Small intestine (tissue), 7 donors: Measurements from ENCODE around the gene PARD3. TPM values are rescaled to one million over a fixed set of nuclear protein-coding genes. Genes with fewer than 3 reads are reported as not detected.
"Not testable (repeated sequence)": the region's sequence is repeated elsewhere in the genome, so short reads cannot be mapped to it uniquely, and the experiment has no call there.

Experiments used
- DNase-seq, 2 donors: peaks; one replicate each; pipeline versions ENCODE4 v3.0.0 to v3.0.0-alpha.2; 2013
- FAIRE-seq: peaks from 2 replicates; lab custom pipeline; 2012; peaks lifted over from hg19 to GRCh38; lab: Jason Lieb, UNC
- H3K27ac ChIP-seq, 3 donors: one replicate each; pipeline ENCODE4 v1.5.1; 2013; ENCODE audit warnings: low read length in 2 of 3, mild to moderate bottlenecking in 2 of 3, control low read depth in 1 of 3, inconsistent platforms in 1 of 3, low read depth in 1 of 3, moderate library complexity in 1 of 3
- H3K27me3 ChIP-seq, 3 donors: one replicate each; pipeline ENCODE4 v1.6.1; 2013; ENCODE audit warnings: low read length in 3 of 3, inconsistent platforms in 1 of 3; ENCODE audit not compliant: control insufficient read depth in 3 of 3, insufficient read depth in 3 of 3
- H3K36me3 ChIP-seq, 3 donors: one replicate each; pipeline ENCODE4 v1.6.1; 2013; ENCODE audit warnings: low read length in 3 of 3, inconsistent platforms in 1 of 3, low read depth in 1 of 3, mild to moderate bottlenecking in 1 of 3, moderate library complexity in 1 of 3; ENCODE audit not compliant: control insufficient read depth in 3 of 3, insufficient read depth in 2 of 3
- H3K4me1 ChIP-seq, 3 donors: one replicate each; pipeline ENCODE4 v1.6.1; 2013; ENCODE audit warnings: low read length in 2 of 3, inconsistent platforms in 1 of 3, low read depth in 1 of 3, mild to moderate bottlenecking in 1 of 3, moderate library complexity in 1 of 3; ENCODE audit not compliant: control insufficient read depth in 3 of 3, insufficient read depth in 2 of 3
- H3K4me3 ChIP-seq, 3 donors: one replicate each; pipeline ENCODE4 v1.5.1; 2013; ENCODE audit warnings: low read length in 3 of 3, control low read depth in 1 of 3, inconsistent platforms in 1 of 3, low read depth in 1 of 3, mild to moderate bottlenecking in 1 of 3, moderate library complexity in 1 of 3
- H3K9me3 ChIP-seq, 2 donors: one replicate each; pipeline ENCODE4 v1.6.1; 2013; ENCODE audit warnings: low read depth in 1 of 2, low read length in 1 of 2; ENCODE audit not compliant: control insufficient read depth in 2 of 2, insufficient read depth in 1 of 2
- WGBS, 3 donors: extraction: QIAGEN DNeasy Blood & Tissue Kit; methylation state at CpG; one replicate each; pipeline ENCODE4 v1.1.7; 2013; 5-methylcytosine and 5-hydroxymethylcytosine counted together
- polyA plus RNA-seq, 4 donors: library from polyadenylated mRNA; stranded (reverse) in 3 of 4; unstranded in 1 of 4; fragments of 200-250 nt in 3 of 4; fragments of 120-200 nt in 1 of 4; gene quantifications; one replicate each; pipeline versions ENCODE4 v1.2.1 to v1.2.3, GENCODE V29; 2013
- donor health status: healthy with polysubstance abuse.
- donor health status: control.
- donor health status: control.
- donor health status: Bipolar disorder and iron deficiency.
- donor health status: healthy.

The PARD3 gene
- polyA plus RNA-seq, 4 donors = 14.3 to 24.3 (median 15.5) TPM

- Histone ChIP-seq H3K36me3 (no peaks in the 10 kb centered on the region), H3K4me3 (no peak overlapping the region), H3K27ac (no peak overlapping the region), H3K4me1 (no peaks in the 10 kb centered on the region), H3K9me3 (no peaks in the 10 kb centered on the region), H3K27me3 (no peaks in the 10 kb centered on the region)
- DNase-seq (no peak), FAIRE-seq (no peak)
- WGBS, 3 donors = 60 to 72% (median 67%) methylated on average over 5 of the region's 5 CpGs
Observed at GRCh38 chr10:34437906-34438305, 377.2 kb downstream of the PARD3 start.

DNA sequence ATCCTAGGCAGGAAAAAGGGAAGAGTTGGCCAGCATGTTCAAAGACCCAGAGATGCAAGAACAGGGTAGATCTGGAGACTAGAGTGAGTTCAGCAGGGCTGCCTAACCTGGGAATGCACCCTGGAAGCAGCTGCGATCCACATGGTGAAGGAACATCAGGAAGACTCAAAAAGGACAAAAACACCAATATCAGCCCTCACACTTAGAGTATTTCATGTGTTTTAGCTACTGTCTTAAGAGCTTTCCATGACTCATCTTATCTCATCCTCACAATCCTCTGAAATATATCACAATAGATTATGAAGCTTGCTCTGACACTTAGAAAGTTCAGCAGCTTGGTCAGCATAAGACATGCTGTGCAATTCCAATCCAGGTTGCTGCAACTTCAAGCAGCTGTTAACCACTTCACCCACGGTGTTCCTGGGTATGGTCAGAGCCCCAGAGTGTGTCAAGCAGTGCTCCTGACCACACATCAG lies 380.9 kb downstream of the PARD3 start:
- 61 to 63% (median 61%) methylated on average over 2 of the region's 2 CpGs for WGBS, 3 donors
- FAIRE-seq (no peak), DNase-seq (no peak)
- Histone ChIP-seq H3K4me3 (no peak overlapping the region), H3K27me3 (no peaks in the 10 kb centered on the region), H3K36me3 (no peaks in the 10 kb centered on the region), H3K9me3 (no peaks in the 10 kb centered on the region), H3K27ac (no peak overlapping the region), H3K4me1 (no peaks in the 10 kb centered on the region)

- H3K36me3 ChIP-seq = no peaks in the 10 kb centered on the region
- no peaks in the 10 kb centered on the region for H3K4me1 ChIP-seq
- no peak overlapping the region for H3K27ac ChIP-seq
- 76 to 90% (median 86%) methylated on average over 4 of the region's 4 CpGs for WGBS, 3 donors
- FAIRE-seq (no peak), DNase-seq (no peak)
- H3K9me3 ChIP-seq = no peaks in the 10 kb centered on the region
- H3K4me3 ChIP-seq = no peak overlapping the region
- no peaks in the 10 kb centered on the region for H3K27me3 ChIP-seq
Observed at GRCh38 chr10:34433241-34434076, 381.6 kb downstream of the PARD3 start.

GRCh38 chr10:34432589-34432988 lies 382.5 kb downstream of the PARD3 start:
- Histone ChIP-seq H3K36me3 (peaks cover 0 to 2% (median 0%) of the 10 kb centered on the region in 3 donors), H3K27ac (no peak overlapping the region), H3K27me3 (no peaks in the 10 kb centered on the region), H3K9me3 (peaks cover 0 to 3% of the 10 kb centered on the region in 2 donors), H3K4me3 (no peak overlapping the region), H3K4me1 (no peaks in the 10 kb centered on the region)
- DNase-seq = no peak
- no peak for FAIRE-seq

GRCh38 chr10:34430685-34431084 lies 384.4 kb downstream of the PARD3 start:
- DNase-seq = no peak
- peaks cover 0 to 4% (median 0%) of the 10 kb centered on the region in 3 donors for H3K36me3 ChIP-seq
- no peak overlapping the region for H3K4me3 ChIP-seq
- WGBS, 3 donors = 80 to 96% (median 92%) methylated on average over 3 of the region's 3 CpGs
- peaks cover 0 to 9% of the 10 kb centered on the region in 2 donors for H3K9me3 ChIP-seq
- H3K27me3 ChIP-seq = no peaks in the 10 kb centered on the region
- no peaks in the 10 kb centered on the region for H3K4me1 ChIP-seq
- FAIRE-seq = no peak
- H3K27ac ChIP-seq = no peak overlapping the region

GRCh38 chr10:34428501-34428900 lies 386.6 kb downstream of the PARD3 start:
- H3K27ac ChIP-seq = no peak overlapping the region
- FAIRE-seq = no peak
- no peak for DNase-seq
- 31 to 49% (median 32%) methylated on average over 3 of the region's 3 CpGs for WGBS, 3 donors
- peaks cover 0 to 4% (median 0%) of the 10 kb centered on the region in 3 donors for H3K36me3 ChIP-seq
- H3K9me3 ChIP-seq = peaks cover 0 to 9% of the 10 kb centered on the region in 2 donors
- no peaks in the 10 kb centered on the region for H3K27me3 ChIP-seq
- no peaks in the 10 kb centered on the region for H3K4me1 ChIP-seq
- no peak overlapping the region for H3K4me3 ChIP-seq

DNA sequence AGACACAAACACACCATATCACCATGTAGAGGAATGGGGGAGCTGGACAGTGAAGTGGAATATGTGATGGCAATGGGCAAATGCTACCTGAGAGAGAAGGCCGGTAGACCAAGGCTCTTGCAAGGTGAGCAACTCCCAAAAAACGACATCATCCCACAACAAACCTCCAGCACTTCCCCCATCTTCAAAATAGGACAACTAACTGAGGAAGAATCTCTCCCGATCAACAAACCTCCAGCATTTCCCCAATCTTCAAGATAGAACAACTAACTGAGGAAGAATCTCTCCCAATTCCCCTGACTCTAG lies 387.2 kb downstream of the PARD3 start:
- 76 to 95% (median 89%) methylated on average over 3 of the region's 3 CpGs for WGBS, 3 donors
- Histone ChIP-seq H3K4me3 (no peak overlapping the region), H3K4me1 (no peaks in the 10 kb centered on the region), H3K36me3 (peaks cover 0 to 4% (median 0%) of the 10 kb centered on the region in 3 donors), H3K27me3 (no peaks in the 10 kb centered on the region), H3K27ac (no peak overlapping the region), H3K9me3 (peaks cover 0 to 9% of the 10 kb centered on the region in 2 donors)
- FAIRE-seq (no peak), DNase-seq (no peak)

DNA sequence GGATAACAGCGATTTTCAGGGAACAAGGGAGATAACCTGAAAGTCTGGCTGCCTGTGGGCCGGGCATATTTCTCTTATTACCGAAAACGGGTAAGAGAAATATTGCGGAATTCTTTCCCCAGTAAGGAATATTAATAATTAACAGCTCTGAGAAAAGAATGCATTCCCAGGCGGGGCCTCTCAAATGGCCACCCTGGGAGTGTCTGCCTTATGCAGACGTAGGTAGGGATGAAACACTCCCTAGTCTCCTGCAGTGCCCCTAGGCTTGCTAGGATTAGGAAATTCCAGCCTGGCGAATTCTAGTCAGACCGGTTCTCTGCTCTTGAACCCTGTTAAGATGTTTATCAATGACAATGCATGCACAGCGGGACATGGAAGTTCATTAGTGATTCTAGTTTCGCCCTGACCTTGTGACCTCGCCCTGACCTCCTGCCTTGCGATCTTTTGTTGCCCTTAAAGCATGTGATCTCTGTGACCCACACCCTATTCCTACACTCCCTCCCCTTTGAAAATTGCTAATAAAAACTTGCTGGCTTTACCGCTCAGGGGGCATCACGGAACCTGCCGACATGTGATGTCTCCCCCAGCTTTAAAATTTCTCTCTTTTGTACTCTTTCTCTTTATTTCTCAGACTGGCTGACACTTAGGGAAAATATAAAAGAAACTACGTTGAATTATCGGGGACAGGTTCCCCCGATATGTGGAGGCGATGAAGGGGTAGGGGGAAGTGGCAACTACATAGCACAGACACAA lies 387.8 kb downstream of the PARD3 start:
- not testable (repeated sequence) for H3K4me3 ChIP-seq, DNase-seq, H3K4me1 ChIP-seq, H3K27me3 ChIP-seq, H3K27ac ChIP-seq, H3K9me3 ChIP-seq, FAIRE-seq, H3K36me3 ChIP-seq
- 79 to 91% (median 84%) methylated on average over 20 of the region's 20 CpGs for WGBS, 3 donors
